DND-41 (cell line): Measurements from ENCODE around the gene CDK3.

Source experiments
- ATAC-seq: fragments of 200-7000 bp; cut with Tn5 transposase; 3 replicates; pipeline ENCODE4 v1.9.1; 2021; ENCODE audit warnings: low read depth; ENCODE audit not compliant: insufficient read depth
- DNase-seq: peaks from one replicate; pipeline ENCODE4 v3.0.0-alpha.2; 2020
- H2AFZ ChIP-seq: 2 replicates; pipeline ENCODE4 v1.6.0; 2012; ENCODE audit warnings: low read depth, low read length
- H3K27ac ChIP-seq: 2 replicates; pipeline ENCODE4 v1.5.1; 2012; ENCODE audit warnings: low read length, inconsistent platforms
- H3K27me3 ChIP-seq: fragments of 200-600 bp; sonication (generic); 2 replicates; pipeline ENCODE4 v1.6.0; 2012; ENCODE audit warnings: low read length, mild to moderate bottlenecking, inconsistent platforms; ENCODE audit not compliant: insufficient read depth, poor library complexity
- H3K36me3 ChIP-seq: 2 replicates; pipeline ENCODE4 v1.5.1; 2012; ENCODE audit warnings: low read length, inconsistent platforms; ENCODE audit not compliant: insufficient read depth
- H3K4me1 ChIP-seq: 2 replicates; pipeline ENCODE4 v1.5.1; 2012; ENCODE audit warnings: mild to moderate bottlenecking, low read length; ENCODE audit not compliant: insufficient read depth
- H3K4me2 ChIP-seq: 2 replicates; pipeline ENCODE4 v1.6.0; 2012; ENCODE audit warnings: mild to moderate bottlenecking, moderate library complexity, low read length, inconsistent platforms; ENCODE audit not compliant: insufficient read depth
- H3K4me3 ChIP-seq, 2 experiments: fragments of 200-600 bp in 1 of 2; shearing (Covaris generic) in 1 of 2; 2 replicates each; pipeline ENCODE4 v1.5.1; 2012 to 2016; ENCODE audit warnings: inconsistent platforms in 2 of 2, low read length in 2 of 2, mild to moderate bottlenecking in 2 of 2, low read depth in 1 of 2, moderate library complexity in 1 of 2
- H3K79me2 ChIP-seq: 2 replicates; pipeline ENCODE4 v1.6.0; 2012; ENCODE audit warnings: low read length, inconsistent platforms; ENCODE audit not compliant: insufficient read depth
- H3K9ac ChIP-seq: 2 replicates; pipeline ENCODE4 v1.6.0; 2012; ENCODE audit warnings: low read depth, mild to moderate bottlenecking, inconsistent platforms, low read length, moderate library complexity
- H3K9me3 ChIP-seq: 2 replicates; pipeline ENCODE4 v1.5.1; 2012; ENCODE audit warnings: low read length, moderate library complexity, mild to moderate bottlenecking, inconsistent platforms; ENCODE audit not compliant: insufficient read depth, severe bottlenecking
- H4K20me1 ChIP-seq: 2 replicates; pipeline ENCODE4 v1.6.0; 2012; ENCODE audit warnings: low read length; ENCODE audit not compliant: insufficient read depth
- EZH2 ChIP-seq: IDR thresholded peaks from 3 replicates; pipeline ENCODE4 v1.6.1; 2012; ENCODE audit warnings: borderline replicate concordance, low read depth, mild to moderate bottlenecking, moderate library complexity, low read length, inconsistent platforms; ENCODE audit not compliant: severe bottlenecking
- TF ChIP-seq, protein P1 (sequence below): IDR thresholded peaks from 2 replicates; pipeline ENCODE4 v1.5.1; 2012; ENCODE audit warnings: borderline replicate concordance, low read length, moderate library complexity, mild to moderate bottlenecking; ENCODE audit not compliant: poor library complexity, severe bottlenecking; ENCODE audit errors: extremely low read depth

The CDK3 gene

DNA sequence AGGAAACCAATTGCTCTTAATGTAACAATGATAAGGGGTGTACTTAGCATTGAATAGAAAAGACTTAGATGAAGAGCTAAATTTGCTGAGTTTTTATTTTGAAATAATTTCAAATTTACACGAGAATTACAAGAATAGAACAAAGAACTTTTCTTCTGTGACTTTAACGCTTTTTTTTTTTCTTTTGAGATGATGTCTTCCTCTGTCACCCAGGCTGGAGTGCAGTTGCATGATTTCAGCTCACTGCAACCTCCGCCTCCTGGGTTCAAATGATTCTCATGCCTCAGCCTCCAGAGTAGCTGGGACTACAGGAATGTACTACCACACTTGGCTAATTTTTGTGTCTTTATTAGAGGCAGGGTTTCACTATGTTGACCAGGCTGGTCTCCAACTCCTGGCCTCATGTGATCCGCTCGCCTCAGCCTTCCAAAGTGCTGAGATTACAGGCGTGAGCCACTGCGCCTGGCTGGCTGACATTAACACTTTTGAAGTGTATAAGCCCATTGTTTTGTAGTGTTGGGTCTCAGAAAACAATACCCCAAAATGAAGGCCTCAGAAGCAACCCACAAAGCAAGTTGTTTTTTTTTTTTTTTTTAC, 19.5 kb upstream of the CDK3 start:
- TF ChIP-seq, protein P1, sequence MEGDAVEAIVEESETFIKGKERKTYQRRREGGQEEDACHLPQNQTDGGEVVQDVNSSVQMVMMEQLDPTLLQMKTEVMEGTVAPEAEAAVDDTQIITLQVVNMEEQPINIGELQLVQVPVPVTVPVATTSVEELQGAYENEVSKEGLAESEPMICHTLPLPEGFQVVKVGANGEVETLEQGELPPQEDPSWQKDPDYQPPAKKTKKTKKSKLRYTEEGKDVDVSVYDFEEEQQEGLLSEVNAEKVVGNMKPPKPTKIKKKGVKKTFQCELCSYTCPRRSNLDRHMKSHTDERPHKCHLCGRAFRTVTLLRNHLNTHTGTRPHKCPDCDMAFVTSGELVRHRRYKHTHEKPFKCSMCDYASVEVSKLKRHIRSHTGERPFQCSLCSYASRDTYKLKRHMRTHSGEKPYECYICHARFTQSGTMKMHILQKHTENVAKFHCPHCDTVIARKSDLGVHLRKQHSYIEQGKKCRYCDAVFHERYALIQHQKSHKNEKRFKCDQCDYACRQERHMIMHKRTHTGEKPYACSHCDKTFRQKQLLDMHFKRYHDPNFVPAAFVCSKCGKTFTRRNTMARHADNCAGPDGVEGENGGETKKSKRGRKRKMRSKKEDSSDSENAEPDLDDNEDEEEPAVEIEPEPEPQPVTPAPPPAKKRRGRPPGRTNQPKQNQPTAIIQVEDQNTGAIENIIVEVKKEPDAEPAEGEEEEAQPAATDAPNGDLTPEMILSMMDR: no peak
- TF ChIP-seq EZH2: no peak
- Histone ChIP-seq H2AFZ (0 out of 2 replicates have a peak overlapping the region, but pooled peaks have one; percentile 1), H3K36me3 (no peaks in the 10 kb centered on the region; the same call in 1 of the 2 replicates), H3K4me1 (peaks cover 36% of the 10 kb centered on the region), H3K79me2 (peaks cover 29% of the 10 kb centered on the region), H3K9me3 (no peaks in the 10 kb centered on the region), H3K9ac (peak overlapping the region; percentile 78; the same call in 1 of the 2 replicates), H3K4me2 (peak overlapping the region; percentile 74), H4K20me1 (no peaks in the 10 kb centered on the region), H3K27ac (no peak overlapping the region), H3K4me3 (no peak overlapping the region), H3K27me3 (no peaks in the 10 kb centered on the region)
- DNase-seq (no peak), ATAC-seq (no peak)

GRCh38 chr17:75983501-75984181, 17.0 kb upstream of the CDK3 start:
- no peak overlapping the region for H3K27ac ChIP-seq
- peaks cover 18% of the 10 kb centered on the region for H3K79me2 ChIP-seq
- no peaks in the 10 kb centered on the region for H3K27me3 ChIP-seq
- peaks cover 12% of the 10 kb centered on the region for H3K4me1 ChIP-seq
- H3K36me3 ChIP-seq: peaks cover 3% of the 10 kb centered on the region
- H3K4me2 ChIP-seq: no peak overlapping the region
- TF ChIP-seq EZH2: no peak
- TF ChIP-seq, protein P1: no peak
- no peak overlapping the region for H3K4me3 ChIP-seq
- H4K20me1 ChIP-seq: no peaks in the 10 kb centered on the region
- ATAC-seq (no peak), DNase-seq (no peak)
- H3K9me3 ChIP-seq: no peaks in the 10 kb centered on the region
- H3K9ac ChIP-seq: no peak overlapping the region
- H2AFZ ChIP-seq: no peak overlapping the region

DNA sequence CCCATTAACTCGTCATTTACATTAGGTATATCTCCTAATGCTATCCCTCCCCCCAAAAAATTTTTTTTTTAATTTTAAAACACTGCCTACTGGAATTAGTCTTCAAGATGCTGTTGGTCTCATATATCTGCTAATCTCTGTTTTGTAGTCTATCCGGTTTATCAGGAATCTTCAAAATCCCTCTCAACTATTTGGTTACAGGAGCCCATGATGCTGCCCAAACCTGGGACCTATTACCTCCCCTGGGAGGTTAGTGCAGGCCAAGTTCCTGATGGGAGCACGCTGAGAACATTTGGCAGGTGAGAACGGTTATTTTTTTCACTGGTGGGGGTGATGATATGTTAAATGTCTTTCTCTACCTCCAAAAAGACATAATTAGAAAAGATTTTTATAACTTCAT, 14.7 kb upstream of the CDK3 start:
- no peaks in the 10 kb centered on the region for H3K4me1 ChIP-seq
- H3K4me2 ChIP-seq: no peak overlapping the region
- no peak overlapping the region for H3K9ac ChIP-seq
- ATAC-seq (no peak), DNase-seq (no peak)
- no peaks in the 10 kb centered on the region for H3K9me3 ChIP-seq
- H3K36me3 ChIP-seq: peaks cover 3% of the 10 kb centered on the region; the same call in 1 of the 2 replicates
- no peaks in the 10 kb centered on the region for H3K27me3 ChIP-seq
- 0 out of 2 replicates have a peak, but pooled peaks cover 3% of the 10 kb centered on the region for H3K79me2 ChIP-seq
- TF ChIP-seq, protein P1: no peak
- no peak for TF ChIP-seq EZH2
- no peak overlapping the region for H3K4me3 ChIP-seq
- H3K27ac ChIP-seq: no peak overlapping the region
- H4K20me1 ChIP-seq: no peaks in the 10 kb centered on the region
- H2AFZ ChIP-seq: no peak overlapping the region
